T-helper 17 cell (primary cell): Measurements from ENCODE around the gene HOXB6. TPM values are rescaled to one million over a fixed set of nuclear protein-coding genes. Genes with fewer than 3 reads are reported as not detected.
A peak's percentile ranks its signal among the peaks of the same experiment; 100 is the strongest.

ENCODE experiments used
- ATAC-seq: fragments of 150-1000 bp; cut with Tn5 transposase; 2 replicates; pipeline ENCODE4 v1.10.0; 2021; ENCODE audit warnings: mild to moderate bottlenecking, moderate library complexity
- DNase-seq, 3 donors: peaks; one replicate each; pipeline versions ENCODE4 v3.0.0 to v3.0.0-alpha.2; 2020 to 2021
- H3K9me3 ChIP-seq: one replicate; pipeline ENCODE4 v1.7.0; 2013; ENCODE audit warnings: low read length, mild to moderate bottlenecking; ENCODE audit not compliant: control insufficient read depth, poor library complexity, severe bottlenecking
- H3K27ac Mint-ChIP-seq: one replicate; pipeline ENCODE4 v1.8.0; 2022; ENCODE audit warnings: mild to moderate bottlenecking, moderate library complexity, mixed read lengths
- H3K27me3 Mint-ChIP-seq: one replicate; pipeline ENCODE4 v1.8.0; 2022; ENCODE audit warnings: mixed read lengths
- H3K36me3 Mint-ChIP-seq: one replicate; pipeline ENCODE4 v1.8.0; 2022; ENCODE audit warnings: low read depth, mixed read lengths
- H3K4me1 Mint-ChIP-seq: one replicate; pipeline ENCODE4 v1.8.0; 2022; ENCODE audit warnings: mild to moderate bottlenecking, mixed read lengths
- H3K4me3 Mint-ChIP-seq: one replicate; pipeline ENCODE4 v1.8.0; 2022; ENCODE audit warnings: mild to moderate bottlenecking, moderate library complexity, mixed read lengths
- total RNA-seq, 4 donors: library from RNA in 2 of 4; stranded (reverse) in 2 of 4; gene quantifications; one replicate each; pipeline ENCODE4 v1.2.3 and lab custom pipeline; 2022 to 2026

Gene HOXB6
- total RNA-seq, 2 donors from 2014 or later = not detected

DNA sequence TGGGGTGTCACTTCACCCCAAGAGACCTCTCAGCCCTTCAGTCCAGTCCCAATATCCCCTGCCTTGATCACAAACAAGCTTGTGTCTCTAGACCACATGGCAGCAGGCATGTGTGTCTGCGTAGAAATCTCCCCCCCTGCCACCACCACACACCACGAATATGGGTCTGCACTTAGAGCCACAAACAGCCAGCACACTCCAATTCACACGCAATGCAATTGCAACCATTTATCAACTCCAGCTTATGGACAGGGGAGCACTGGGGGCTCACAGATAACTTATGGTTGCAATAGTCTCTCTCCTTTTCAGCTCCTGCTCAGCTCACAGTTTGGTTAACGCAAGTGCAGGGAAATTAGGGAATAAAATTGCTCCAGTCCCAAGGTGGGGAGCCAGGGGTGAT is 18.8 kb upstream of the HOXB6 start:
- no peak for DNase-seq
- Mint-ChIP-seq H3K36me3 (peaks cover 8% of the 10 kb centered on the region), H3K27me3 (peaks cover 91% of the 10 kb centered on the region), H3K4me3 (no peak overlapping the region), H3K4me1 (peaks cover 25% of the 10 kb centered on the region), H3K27ac (no peak overlapping the region)
- ATAC-seq = no peak
- no peaks in the 10 kb centered on the region for H3K9me3 ChIP-seq

DNA sequence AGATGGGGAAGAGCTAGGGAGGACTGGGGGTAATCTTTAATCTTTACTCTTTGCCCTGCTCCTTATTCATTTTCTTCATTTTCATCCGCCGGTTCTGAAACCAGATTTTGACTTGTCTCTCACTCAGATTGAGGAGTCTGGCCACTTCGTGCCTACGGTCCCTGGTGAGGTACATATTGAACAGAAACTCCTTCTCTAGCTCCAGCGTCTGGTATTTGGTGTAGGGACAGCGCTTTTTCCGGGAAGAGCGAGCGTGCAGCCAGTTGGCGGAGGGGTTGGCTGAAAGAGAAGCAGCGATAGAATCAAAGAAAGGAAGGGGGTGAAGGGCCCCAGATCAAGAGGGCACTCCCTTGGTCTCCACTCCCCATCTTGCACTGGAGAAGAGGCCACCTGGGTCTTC is 18.1 kb upstream of the HOXB6 start:
- H3K36me3 Mint-ChIP-seq = peaks cover 8% of the 10 kb centered on the region

GRCh38 chr17:48621410-48622392 is 16.9 kb upstream of the HOXB6 start:
- Mint-ChIP-seq H3K27me3 (peaks cover 90% of the 10 kb centered on the region), H3K4me3 (no peak overlapping the region), H3K27ac (no peak overlapping the region), H3K4me1 (peaks cover 35% of the 10 kb centered on the region), H3K36me3 (peaks cover 12% of the 10 kb centered on the region)
- ATAC-seq = no peak
- no peak for DNase-seq
- H3K9me3 ChIP-seq = no peaks in the 10 kb centered on the region

More for the DNA sequence above, 18.1 kb upstream of the HOXB6 start:
- Mint-ChIP-seq H3K27ac (no peak overlapping the region), H3K4me3 (no peak overlapping the region), H3K27me3 (peaks cover 90% of the 10 kb centered on the region), H3K4me1 (peaks cover 30% of the 10 kb centered on the region)
- ATAC-seq = no peak
- no peaks in the 10 kb centered on the region for H3K9me3 ChIP-seq
- DNase-seq = no peak

DNA sequence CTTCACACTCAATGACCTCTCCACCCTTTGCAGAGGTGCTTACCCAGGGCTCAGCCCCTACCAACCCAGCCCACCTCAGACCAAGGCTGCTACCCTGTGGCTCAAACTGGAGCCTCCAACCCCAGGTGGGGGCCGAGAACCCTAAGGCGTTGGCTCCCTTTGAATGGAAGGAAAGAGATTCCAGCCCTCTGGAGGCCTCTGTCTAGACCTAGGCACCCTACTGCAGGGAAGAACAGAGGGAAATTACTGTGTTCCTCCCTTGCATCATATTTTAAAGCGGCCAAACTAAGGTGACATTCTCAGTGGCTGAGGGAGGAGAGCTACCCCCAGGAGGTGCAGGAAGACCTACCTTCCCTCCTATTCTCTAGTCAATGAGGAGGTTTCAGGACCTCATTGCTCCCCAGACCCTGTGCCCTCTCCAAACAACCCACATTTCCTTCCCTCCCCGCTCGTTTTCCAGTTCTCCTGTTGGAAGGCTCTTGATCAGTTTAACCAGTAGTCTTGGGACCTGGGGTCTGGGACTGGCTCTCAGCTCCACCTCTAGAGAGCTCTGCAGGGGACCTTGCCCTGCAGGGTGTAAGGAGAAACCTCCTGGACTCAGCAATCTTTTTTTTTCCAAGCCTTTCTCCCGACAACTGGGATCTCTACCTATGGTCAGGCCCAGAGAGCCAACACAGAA is 15.8 kb upstream of the HOXB6 start:
- Mint-ChIP-seq H3K4me1 (peaks cover 30% of the 10 kb centered on the region), H3K36me3 (peaks cover 11% of the 10 kb centered on the region), H3K27me3 (peaks cover 92% of the 10 kb centered on the region), H3K4me3 (no peak overlapping the region), H3K27ac (no peak overlapping the region)
- DNase-seq (no peak), ATAC-seq (no peak)
- H3K9me3 ChIP-seq = no peaks in the 10 kb centered on the region

- Mint-ChIP-seq H3K4me3 (peak overlapping the region; percentile 63), H3K27ac (peak overlapping the region; percentile 96), H3K27me3 (peaks cover 93% of the 10 kb centered on the region), H3K36me3 (peaks cover 11% of the 10 kb centered on the region), H3K4me1 (peaks cover 31% of the 10 kb centered on the region)
- ATAC-seq (no peak), DNase-seq (no peak)
- no peaks in the 10 kb centered on the region for H3K9me3 ChIP-seq
Measured at GRCh38 chr17:48619826-48620449, 15.2 kb upstream of the HOXB6 start.

GRCh38 chr17:48618256-48618896 is 13.6 kb upstream of the HOXB6 start:
- Mint-ChIP-seq H3K4me3 (peak overlapping the region; percentile 25), H3K27ac (peak overlapping the region; percentile 96), H3K36me3 (peaks cover 12% of the 10 kb centered on the region), H3K27me3 (peaks cover 96% of the 10 kb centered on the region), H3K4me1 (peaks cover 41% of the 10 kb centered on the region)
- peak; percentile 74 to 84 (median 78) for DNase-seq
- ATAC-seq = peak; percentile 78
- no peaks in the 10 kb centered on the region for H3K9me3 ChIP-seq

- peaks cover 43% of the 10 kb centered on the region for H3K4me1 Mint-ChIP-seq
- H3K27ac Mint-ChIP-seq = peak overlapping the region; percentile 96
- peaks cover 96% of the 10 kb centered on the region for H3K27me3 Mint-ChIP-seq
- H3K4me3 Mint-ChIP-seq = peak overlapping the region; percentile 33
- ATAC-seq (no peak), DNase-seq (no peak)
- peaks cover 11% of the 10 kb centered on the region for H3K36me3 Mint-ChIP-seq
- no peaks in the 10 kb centered on the region for H3K9me3 ChIP-seq
Measured at GRCh38 chr17:48617471-48618255, 12.9 kb upstream of the HOXB6 start.

GRCh38 chr17:48616717-48617470 is 12.1 kb upstream of the HOXB6 start:
- H3K4me1 Mint-ChIP-seq = peaks cover 44% of the 10 kb centered on the region
- peak overlapping the region; percentile 61 for H3K27ac Mint-ChIP-seq

GRCh38 chr17:48615963-48616716 is 11.4 kb upstream of the HOXB6 start:
- Mint-ChIP-seq H3K4me1 (peaks cover 50% of the 10 kb centered on the region), H3K27ac (peak overlapping the region; percentile 61), H3K27me3 (peaks cover 94% of the 10 kb centered on the region), H3K36me3 (peaks cover 7% of the 10 kb centered on the region), H3K4me3 (no peak overlapping the region)
- DNase-seq (no peak), ATAC-seq (no peak)
- H3K9me3 ChIP-seq = no peaks in the 10 kb centered on the region

More at GRCh38 chr17:48616717-48617470, 12.1 kb upstream of the HOXB6 start:
- Mint-ChIP-seq H3K27me3 (peaks cover 94% of the 10 kb centered on the region), H3K4me3 (peak overlapping the region; percentile 68), H3K36me3 (peaks cover 11% of the 10 kb centered on the region)
- ATAC-seq (no peak), DNase-seq (no peak)
- no peaks in the 10 kb centered on the region for H3K9me3 ChIP-seq

GRCh38 chr17:48615047-48615962 is 10.5 kb upstream of the HOXB6 start, which contains the start of gene HOXB8:
Gene HOXB8 (minus strand): TSS chr17:48615292. CDS start chr17:48614704, 588 bp downstream.
- no peaks in the 10 kb centered on the region for H3K9me3 ChIP-seq
- Mint-ChIP-seq H3K4me3 (peak within 1 kb of the TSS; percentile 95), H3K36me3 (peaks cover 6% of the 10 kb centered on the region), H3K4me1 (peaks cover 53% of the 10 kb centered on the region), H3K27me3 (peaks cover 91% of the 10 kb centered on the region), H3K27ac (peak within 1 kb of the TSS; percentile 73)
- DNase-seq = no peak
- no peak for ATAC-seq
